Measurements from ENCODE around the gene GNPTG.

The GNPTG gene

GRCh38 chr16:1395444-1396031, 43.8 kb downstream of the GNPTG start:
- no peak for TF ChIP-seq CTCF (IDR thresholded peaks at IDR 0.05; ENCODE audit: extremely low read depth, missing control alignments)
- DNase-seq (ENCODE audit: low spot score) = no peak

GRCh38 chr16:1397779-1398178, 46.0 kb downstream of the GNPTG start:
- DNase-seq (ENCODE audit: low spot score) = no peak
- no peak for TF ChIP-seq CTCF (IDR thresholded peaks at IDR 0.05; ENCODE audit: extremely low read depth, missing control alignments)

- TF ChIP-seq CTCF (IDR thresholded peaks at IDR 0.05; ENCODE audit: extremely low read depth, missing control alignments) = no peak
Observed at GRCh38 chr16:1398351-1398750, 46.6 kb downstream of the GNPTG start.

GRCh38 chr16:1398826-1399581, 47.3 kb downstream of the GNPTG start:
- TF ChIP-seq CTCF (IDR thresholded peaks at IDR 0.05; ENCODE audit: extremely low read depth, missing control alignments) = no peak
- DNase-seq (ENCODE audit: low spot score) = no peak

More at GRCh38 chr16:1398351-1398750, 46.6 kb downstream of the GNPTG start:
- DNase-seq (ENCODE audit: low spot score) = no peak

- no peak for DNase-seq (ENCODE audit: low spot score)
- TF ChIP-seq CTCF (IDR thresholded peaks at IDR 0.05; ENCODE audit: extremely low read depth, missing control alignments) = no peak
Observed at GRCh38 chr16:1401061-1401757, 49.5 kb downstream of the GNPTG start.

GRCh38 chr16:1401758-1402154, 50.0 kb downstream of the GNPTG start:
- DNase-seq (ENCODE audit: low spot score) = no peak
- no peak for TF ChIP-seq CTCF (IDR thresholded peaks at IDR 0.05; ENCODE audit: extremely low read depth, missing control alignments)

GRCh38 chr16:1403036-1403435, 51.3 kb downstream of the GNPTG start:
- no peak for DNase-seq (ENCODE audit: low spot score)
- no peak for TF ChIP-seq CTCF (IDR thresholded peaks at IDR 0.05; ENCODE audit: extremely low read depth, missing control alignments)
